SK-N-MC (cell line): ENCODE results near the gene RAB28.
"Not testable (repeated sequence)": the region's sequence is repeated elsewhere in the genome, so short reads cannot be mapped to it uniquely, and the experiment has no call there.

ENCODE experiments used
- DNase-seq: peaks from one replicate; pipeline ENCODE4 v3.0.0-alpha.2; 2011; ENCODE audit warnings: low read depth, low spot score
- H3K27ac ChIP-seq: fragments of 200-600 bp; sonication (generic); 2 replicates; pipeline ENCODE4 v1.5.1; 2016; ENCODE audit warnings: mixed run types
- H3K36me3 ChIP-seq: fragments of 200-600 bp; sonication (generic); 2 replicates; pipeline ENCODE4 v1.6.1; 2017; ENCODE audit warnings: antibody characterized with exemption, low read length, mixed read lengths; ENCODE audit not compliant: insufficient read depth
- H3K4me3 ChIP-seq: fragments of 200-600 bp; sonication (generic); 2 replicates; pipeline ENCODE4 v1.5.1; 2016
- H3K9ac ChIP-seq: fragments of 200-600 bp; sonication (generic); 2 replicates; pipeline ENCODE4 v1.8.0; 2017; ENCODE audit warnings: mixed run types, mixed read lengths; ENCODE audit not compliant: insufficient read length
- H3K9me3 ChIP-seq: fragments of 200-600 bp; sonication (generic); 2 replicates; pipeline ENCODE4 v1.6.1; 2017; ENCODE audit warnings: low read depth, mild to moderate bottlenecking, antibody characterized with exemption, low read length, moderate library complexity, mixed read lengths
- EZH2 ChIP-seq: fragments of 200-600 bp; sonication (generic); IDR thresholded peaks from one replicate; pipeline ENCODE4 v1.6.1; 2017; ENCODE audit warnings: antibody characterized with exemption
- FOXP2 ChIP-seq: optimal IDR thresholded peaks from 2 replicates; pipeline ENCODE3; 2011; ENCODE audit warnings: mild to moderate bottlenecking, moderate library complexity; ENCODE audit not compliant: insufficient read depth; ENCODE audit errors: extremely low read length, control extremely low read depth
- POLR2AphosphoS5 ChIP-seq: IDR thresholded peaks from 2 replicates; pipeline ENCODE4 v1.6.1; 2012; ENCODE audit warnings: mild to moderate bottlenecking, low read depth, low read length, borderline replicate concordance

Gene RAB28

DNA sequence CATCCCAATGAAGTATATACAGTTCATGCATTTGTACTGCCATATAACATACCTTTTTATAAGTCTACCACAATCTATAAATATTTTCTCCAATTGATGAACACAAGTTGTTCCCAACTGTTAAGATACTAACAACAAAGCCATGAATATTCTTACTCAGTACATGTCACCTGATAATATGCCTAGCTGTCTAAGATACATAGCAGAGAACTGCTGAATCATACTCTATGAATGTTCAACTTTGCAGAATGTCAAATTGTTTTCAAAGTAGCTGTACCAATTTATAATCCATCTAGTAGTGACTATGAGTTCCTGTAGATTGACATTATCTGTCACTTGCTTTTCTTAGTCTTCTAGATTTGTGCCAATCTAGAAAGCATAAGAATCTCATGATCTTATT is 84.9 kb downstream of the RAB28 start:
- H3K4me3 ChIP-seq: no peak overlapping the region
- no peaks in the 10 kb centered on the region for H3K36me3 ChIP-seq
- DNase-seq: no peak
- TF ChIP-seq FOXP2: no peak
- TF ChIP-seq EZH2: no peak
- no peak for TF ChIP-seq POLR2AphosphoS5
- no peak overlapping the region for H3K9ac ChIP-seq
- H3K27ac ChIP-seq: no peak overlapping the region
- no peaks in the 10 kb centered on the region for H3K9me3 ChIP-seq

DNA sequence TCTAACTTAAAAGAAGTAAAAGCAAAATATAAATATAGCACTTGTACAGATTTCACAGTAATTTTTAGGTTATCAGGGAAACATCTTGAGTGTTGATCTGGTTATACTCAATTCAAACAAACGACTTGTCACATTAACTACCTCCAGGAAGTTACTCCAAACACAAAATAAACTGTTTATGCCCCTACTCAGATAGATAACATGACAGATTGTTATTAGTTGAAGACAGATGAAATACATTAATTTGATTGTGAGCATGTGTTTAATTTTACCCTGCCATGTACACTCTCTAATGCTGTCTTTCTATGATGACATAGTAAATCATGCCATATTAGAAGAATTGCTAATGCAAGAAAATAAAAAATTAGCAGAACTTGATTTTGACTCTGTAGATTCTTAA is 88.0 kb downstream of the RAB28 start:
- no peak for TF ChIP-seq POLR2AphosphoS5
- no peak for TF ChIP-seq EZH2
- TF ChIP-seq FOXP2: no peak
- H3K9ac ChIP-seq: no peak overlapping the region
- no peak overlapping the region for H3K27ac ChIP-seq
- no peak for DNase-seq
- H3K36me3 ChIP-seq: no peaks in the 10 kb centered on the region
- no peaks in the 10 kb centered on the region for H3K9me3 ChIP-seq
- H3K4me3 ChIP-seq: no peak overlapping the region

DNA sequence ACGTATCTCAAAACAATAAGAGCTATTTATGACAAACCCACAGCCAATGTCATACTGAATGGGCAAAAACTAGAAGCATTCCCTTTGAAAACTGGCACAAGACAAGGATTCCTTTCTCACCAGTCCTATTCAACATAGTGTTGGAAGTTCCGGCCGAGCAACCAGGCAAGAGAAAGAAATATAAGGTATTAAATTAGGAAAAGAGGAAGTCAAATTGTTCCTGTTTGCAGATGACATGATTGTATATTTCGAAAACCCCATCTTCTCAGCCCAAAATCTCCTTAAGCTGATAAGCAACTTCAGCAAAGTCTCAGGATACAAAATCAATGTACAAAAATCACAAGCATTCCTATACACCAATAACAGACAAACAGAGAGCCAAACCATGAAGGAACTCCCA is 94.2 kb downstream of the RAB28 start:
- not testable (repeated sequence) for H3K36me3 ChIP-seq, H3K4me3 ChIP-seq, DNase-seq, H3K9ac ChIP-seq, H3K9me3 ChIP-seq, H3K27ac ChIP-seq

DNA sequence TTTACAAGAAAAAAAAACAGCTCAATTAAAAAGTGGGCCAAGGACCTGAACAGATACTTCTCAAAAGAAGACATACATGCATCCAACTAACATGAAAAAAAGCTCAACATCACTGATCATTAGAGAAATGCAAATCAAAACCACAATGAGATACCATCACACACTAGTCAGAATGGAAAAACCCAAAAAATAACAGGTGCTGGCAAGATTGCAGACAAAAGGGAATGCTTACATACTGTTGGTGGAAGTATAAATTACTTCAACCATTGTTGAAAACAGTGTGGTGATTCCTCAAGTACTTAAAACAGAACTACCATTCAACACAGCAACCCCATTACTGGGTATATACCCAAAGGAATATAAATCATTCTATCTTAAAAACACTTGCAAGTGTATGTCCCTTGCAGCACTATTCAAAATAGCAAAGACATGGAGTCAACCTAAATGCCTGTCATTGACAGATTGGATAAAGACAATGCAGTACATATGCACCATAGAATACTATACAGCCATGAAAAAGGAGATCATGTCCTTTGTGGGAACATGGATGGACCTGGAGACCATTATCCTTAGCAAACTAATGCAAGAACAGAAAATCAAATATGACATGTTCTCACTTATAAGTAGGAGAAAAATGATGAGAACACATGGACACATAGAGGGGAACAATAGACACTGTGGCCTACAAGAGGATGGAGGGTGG is 97.6 kb downstream of the RAB28 start:
- no peak for DNase-seq
- no peak overlapping the region for H3K27ac ChIP-seq
- no peaks in the 10 kb centered on the region for H3K36me3 ChIP-seq
- TF ChIP-seq POLR2AphosphoS5 (no peak), FOXP2 (no peak), EZH2 (no peak)
- H3K9me3 ChIP-seq: no peaks in the 10 kb centered on the region
- no peak overlapping the region for H3K4me3 ChIP-seq
- no peak overlapping the region for H3K9ac ChIP-seq

DNA sequence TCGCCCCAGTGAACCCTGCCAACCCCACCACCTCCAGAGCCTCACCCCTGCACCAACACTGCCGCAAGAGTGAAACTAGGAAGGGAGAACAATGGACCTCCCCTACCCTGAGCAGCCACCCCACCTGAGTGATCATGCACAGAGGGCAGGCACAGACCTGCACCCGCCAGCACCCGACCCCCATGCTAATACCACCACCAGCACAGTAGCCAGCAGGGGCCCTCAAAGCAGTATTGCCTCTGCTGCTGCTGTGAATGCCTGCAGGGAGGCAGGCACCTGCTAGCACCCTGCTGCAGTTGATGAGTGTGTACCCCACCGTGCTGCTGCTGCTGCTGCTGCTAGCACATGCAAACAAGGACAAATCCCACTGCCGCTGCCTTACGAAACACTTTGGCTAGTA is 100.1 kb downstream of the RAB28 start:
- TF ChIP-seq FOXP2: no peak
- no peak for TF ChIP-seq POLR2AphosphoS5
- TF ChIP-seq EZH2: no peak
- H3K36me3 ChIP-seq: no peaks in the 10 kb centered on the region

DNA sequence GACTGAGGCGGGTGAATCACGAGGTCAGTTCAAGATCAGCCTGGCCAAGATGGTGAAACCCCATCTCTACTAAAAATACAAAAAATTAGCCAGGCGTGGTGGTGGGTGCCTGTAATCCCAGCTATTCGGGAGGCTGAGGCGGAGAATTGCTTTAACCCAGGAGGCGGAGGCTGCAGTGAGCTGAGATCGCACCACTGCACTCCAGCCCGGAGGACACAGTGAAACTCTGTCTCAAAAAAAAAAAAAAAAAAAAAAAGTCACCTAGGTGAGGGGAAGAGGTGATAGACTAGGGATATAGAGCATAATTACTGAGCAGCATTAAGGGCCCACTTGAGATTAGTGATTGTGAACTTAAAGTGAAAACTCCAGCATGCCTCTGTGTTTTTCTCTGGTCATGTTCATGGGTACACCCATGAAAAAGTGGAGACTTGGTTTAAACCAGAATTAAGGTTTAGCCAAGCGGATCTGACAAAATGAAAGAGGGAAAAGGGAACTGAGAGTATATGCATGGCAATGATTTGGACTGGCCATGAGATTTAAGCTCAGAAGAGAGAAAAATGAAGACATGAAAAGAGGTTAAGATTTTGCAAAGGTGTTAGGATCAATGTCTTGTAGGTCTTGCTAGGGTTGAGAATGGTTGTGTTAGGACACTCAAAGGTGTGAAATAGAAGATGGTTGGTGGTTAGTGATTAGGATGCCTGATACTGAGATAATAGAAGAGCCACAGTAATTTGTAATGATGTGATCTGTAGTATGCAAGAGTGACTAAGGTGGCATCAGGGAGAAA is 105.0 kb downstream of the RAB28 start:
- Histone ChIP-seq H3K9ac (no peak overlapping the region), H3K27ac (no peak overlapping the region)
- TF ChIP-seq EZH2 (no peak), FOXP2 (no peak), POLR2AphosphoS5 (no peak)

More for the DNA sequence above, 100.1 kb downstream of the RAB28 start:
- Histone ChIP-seq H3K27ac (no peak overlapping the region), H3K9ac (no peak overlapping the region), H3K9me3 (no peaks in the 10 kb centered on the region), H3K4me3 (no peak overlapping the region)
- no peak for DNase-seq

DNA sequence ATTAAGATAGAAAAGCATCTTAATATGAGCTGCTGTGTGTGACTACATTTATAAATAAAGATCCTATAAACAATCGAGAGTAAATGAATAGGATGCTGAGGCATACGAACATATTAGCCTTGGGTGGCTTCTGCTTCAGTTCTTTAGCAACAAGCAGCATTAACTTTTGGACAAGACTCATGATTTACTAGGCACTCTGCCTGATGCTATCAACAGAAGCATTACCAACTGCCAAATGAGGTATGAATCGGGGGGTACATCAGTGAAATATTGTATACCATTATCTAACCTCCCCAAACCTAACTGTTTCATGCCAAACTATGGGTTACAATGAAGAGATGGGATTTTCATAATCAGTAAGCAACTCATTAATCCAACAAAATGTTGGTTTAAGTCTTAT is 113.1 kb downstream of the RAB28 start:
- H3K4me3 ChIP-seq: no peak overlapping the region
- no peak for DNase-seq
- no peak overlapping the region for H3K9ac ChIP-seq
- no peaks in the 10 kb centered on the region for H3K9me3 ChIP-seq
- H3K27ac ChIP-seq: no peak overlapping the region
- TF ChIP-seq FOXP2 (no peak), EZH2 (no peak), POLR2AphosphoS5 (no peak)
- H3K36me3 ChIP-seq: no peaks in the 10 kb centered on the region

More for the DNA sequence above, 105.0 kb downstream of the RAB28 start:
- H3K36me3 ChIP-seq: no peaks in the 10 kb centered on the region
- no peaks in the 10 kb centered on the region for H3K9me3 ChIP-seq
- no peak for DNase-seq
- no peak overlapping the region for H3K4me3 ChIP-seq

DNA sequence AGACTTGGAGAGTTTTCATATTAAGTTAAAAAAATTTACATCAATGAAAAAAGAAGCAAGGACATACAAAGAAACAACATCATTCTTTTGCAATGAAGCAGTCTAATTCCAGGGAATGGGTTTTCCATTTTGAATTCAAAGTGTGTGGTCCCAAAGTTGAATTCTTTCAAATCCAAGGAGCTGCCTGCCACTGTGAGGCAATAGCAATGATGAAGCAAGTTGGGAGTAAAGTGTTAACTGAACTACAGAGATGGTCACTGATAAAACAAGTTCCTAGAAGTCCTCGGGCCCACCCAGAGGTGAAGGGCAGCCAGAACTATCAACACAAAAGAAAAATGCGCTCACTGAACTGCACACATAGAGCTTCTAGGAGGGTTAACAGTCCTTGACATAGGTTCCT is 115.9 kb downstream of the RAB28 start:
- DNase-seq: no peak
- H3K9ac ChIP-seq: no peak overlapping the region
- TF ChIP-seq FOXP2 (no peak), POLR2AphosphoS5 (no peak), EZH2 (no peak)

More for the DNA sequence above, 115.9 kb downstream of the RAB28 start:
- no peaks in the 10 kb centered on the region for H3K9me3 ChIP-seq
- no peaks in the 10 kb centered on the region for H3K36me3 ChIP-seq
- H3K4me3 ChIP-seq: no peak overlapping the region
- H3K27ac ChIP-seq: no peak overlapping the region
